ENCODE measurements around the gene LRRC39.
"Not testable (repeated sequence)": the region's sequence is repeated elsewhere in the genome, so short reads cannot be mapped to it uniquely, and the experiment has no call there.

LRRC39 gene

DNA sequence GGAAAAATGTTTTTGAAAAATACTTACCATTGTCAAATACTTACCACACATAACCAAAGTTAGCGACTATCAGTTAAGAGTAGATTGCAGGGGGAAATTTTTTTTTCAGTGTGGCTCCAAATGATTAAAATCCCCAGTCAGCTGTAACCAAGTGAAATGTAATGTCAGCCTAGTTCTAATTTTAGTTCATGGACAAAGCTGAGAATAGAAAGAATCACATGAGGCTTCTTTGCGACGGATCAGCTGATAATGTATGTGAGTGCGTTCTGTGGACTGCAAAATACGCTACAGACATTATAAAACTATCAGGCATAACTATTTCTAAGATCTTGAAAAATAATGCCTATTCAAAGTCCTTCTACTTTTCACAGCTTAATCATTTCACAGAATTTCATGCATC, at the start of gene LRRC39:
LRRC39 (minus strand) TSS at position 166 of the 400 bp plus-strand sequence. CDS start 9,740 bp downstream, outside the sequence.
- DNase-seq = no peak

DNA sequence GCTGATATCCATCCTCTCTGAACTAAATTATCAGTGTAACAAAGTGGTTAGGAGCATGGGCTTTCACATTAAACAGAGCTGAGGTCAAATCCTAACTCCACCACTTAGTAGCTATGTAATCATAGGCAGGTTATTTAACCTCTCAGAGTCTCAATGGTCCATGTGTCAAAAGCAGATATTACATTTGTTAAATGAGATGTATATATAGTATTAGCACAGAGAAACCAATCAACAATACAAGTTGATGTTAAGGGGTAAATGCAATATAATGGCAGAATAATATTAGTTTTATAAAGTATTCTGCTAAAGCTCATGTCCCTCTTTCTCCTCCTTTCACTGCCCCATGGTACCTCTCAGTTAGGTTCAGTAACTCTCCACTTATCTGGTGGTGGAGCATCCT, 44.4 kb upstream of the LRRC39 start:
- no peak for DNase-seq

DNA sequence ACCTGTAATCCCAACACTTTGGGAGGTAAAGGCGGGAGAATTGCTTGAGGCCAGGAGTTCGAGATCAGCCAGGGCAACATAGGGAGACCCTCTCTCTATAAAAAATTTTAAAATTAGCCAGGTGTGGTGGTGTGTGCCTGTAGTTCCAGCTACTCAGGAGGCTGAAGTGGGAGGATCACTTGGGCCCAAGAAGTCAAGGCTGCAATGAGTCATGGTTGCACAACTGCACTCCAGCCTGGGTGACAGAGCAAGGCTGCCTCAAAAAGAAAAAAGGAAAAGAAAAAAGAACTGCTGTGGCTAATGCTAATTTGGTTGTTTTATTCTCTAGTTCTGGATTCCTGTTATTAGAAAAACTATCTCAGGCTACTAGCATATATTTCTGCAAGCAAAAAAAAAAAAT, 41.8 kb upstream of the LRRC39 start:
- no peak for DNase-seq

DNA sequence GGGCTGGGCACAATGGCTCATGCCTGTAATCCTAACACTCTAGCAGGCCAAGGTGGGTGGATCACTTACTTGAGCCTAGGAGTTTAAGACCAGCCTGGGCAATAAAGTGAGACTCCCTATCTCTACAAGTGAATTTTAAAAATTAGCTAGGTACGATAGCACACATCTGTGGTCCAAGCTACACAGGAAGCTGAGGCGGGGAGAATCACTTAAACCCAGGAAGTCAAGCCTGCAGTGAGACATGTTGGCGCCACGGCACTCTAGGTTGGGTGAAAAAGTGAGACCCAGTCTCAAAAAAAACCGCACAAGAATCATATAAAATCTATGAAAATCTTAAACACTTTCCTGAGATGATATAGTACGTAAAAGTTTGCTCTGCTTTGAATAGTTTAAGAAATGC, 41.4 kb upstream of the LRRC39 start:
- no peak for DNase-seq

DNA sequence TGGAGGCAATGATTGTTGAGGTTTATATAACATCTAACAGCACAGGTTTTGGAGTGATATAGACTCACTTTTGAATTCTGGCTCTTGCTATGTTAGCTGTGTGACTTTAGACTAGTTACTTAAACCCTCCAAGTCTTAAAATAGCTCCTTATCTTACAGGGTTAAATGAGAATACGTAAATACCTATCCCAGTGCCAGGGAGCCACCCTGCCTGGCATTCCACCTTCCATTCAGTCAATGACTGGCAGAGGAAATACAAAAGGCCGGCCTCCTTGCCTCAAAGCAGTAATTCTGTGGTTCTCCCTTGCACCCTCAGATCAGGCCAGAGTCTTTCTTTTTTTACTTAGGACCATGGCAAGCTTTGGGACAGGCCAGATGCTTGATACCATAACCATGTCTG, 39.8 kb upstream of the LRRC39 start:
- no peak for DNase-seq

DNA sequence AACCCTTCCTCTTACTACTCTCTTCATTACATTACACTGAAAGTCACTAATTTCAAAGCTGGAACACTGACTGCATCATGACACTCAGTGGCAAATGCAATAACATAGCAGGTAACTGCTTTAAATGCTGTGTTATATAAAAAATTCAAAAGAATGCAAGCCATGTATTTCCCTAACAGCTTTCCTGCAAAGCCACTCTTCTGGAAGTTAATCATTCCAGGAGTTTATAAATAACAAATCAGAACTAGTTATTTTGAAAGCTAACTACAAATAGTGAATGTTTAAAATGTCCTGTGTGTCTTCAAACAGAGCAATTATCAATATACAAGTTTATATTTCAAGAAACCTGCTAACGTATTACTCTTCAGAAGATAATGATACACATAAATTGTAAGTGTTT, 37.0 kb upstream of the LRRC39 start:
- no peak for DNase-seq

DNA sequence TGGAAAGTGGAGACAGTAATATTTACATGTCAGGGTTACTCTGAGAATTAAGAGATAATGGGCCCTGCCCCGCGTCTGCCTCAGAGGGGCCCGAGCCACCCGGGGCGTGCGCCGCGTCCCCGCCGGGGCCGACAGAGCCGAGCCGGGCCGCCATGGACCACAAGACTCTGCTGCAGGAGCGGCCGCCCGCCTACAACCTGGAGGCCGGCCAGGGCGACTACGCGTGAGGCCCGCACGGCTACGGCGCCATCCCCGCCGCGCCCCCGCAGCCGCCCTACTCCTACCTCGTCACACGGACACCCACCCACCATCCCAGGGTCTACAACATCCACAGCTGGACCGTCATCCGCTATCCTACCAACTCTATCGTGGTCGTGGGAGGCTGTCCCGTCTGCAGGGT, 35.1 kb upstream of the LRRC39 start:
- no peak for DNase-seq

DNA sequence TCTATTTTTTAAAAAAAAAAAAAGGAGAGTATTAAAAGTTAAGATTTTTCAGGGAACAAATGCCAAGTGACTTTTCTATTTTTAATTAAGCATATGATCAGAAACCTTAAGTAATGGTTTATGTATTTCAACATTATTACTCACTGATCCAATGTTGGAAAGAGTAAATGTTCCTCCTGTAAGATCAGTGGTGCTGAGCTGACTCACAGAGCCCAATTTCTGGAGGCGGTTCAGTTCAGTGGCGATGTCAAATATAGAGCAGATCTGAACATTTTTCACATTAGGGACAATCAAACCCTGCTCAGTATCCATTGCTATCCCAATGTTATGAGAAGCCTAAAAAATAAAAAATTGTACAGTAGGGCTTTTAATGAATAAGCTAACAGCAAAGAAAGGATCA, 28.2 kb upstream of the LRRC39 start:
- no peak for DNase-seq

DNA sequence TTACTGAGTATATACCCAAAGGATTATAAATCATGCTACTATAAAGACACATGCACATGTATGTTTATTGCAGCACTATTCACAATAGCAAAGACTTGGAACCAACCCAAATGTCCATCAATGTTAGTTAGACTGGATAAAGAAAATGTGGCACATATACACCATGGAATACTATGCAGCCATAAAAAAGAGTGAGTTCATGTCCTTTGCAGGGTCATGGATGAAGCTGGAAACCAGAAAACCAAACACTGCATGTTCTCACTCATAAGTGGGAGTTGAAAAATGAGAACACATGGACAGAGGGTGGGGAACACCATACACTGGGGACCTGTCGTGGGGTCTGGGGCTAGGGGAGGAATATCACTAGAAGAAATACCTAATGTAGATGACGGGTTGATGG, 27.5 kb upstream of the LRRC39 start:
- not testable (repeated sequence) for DNase-seq

DNA sequence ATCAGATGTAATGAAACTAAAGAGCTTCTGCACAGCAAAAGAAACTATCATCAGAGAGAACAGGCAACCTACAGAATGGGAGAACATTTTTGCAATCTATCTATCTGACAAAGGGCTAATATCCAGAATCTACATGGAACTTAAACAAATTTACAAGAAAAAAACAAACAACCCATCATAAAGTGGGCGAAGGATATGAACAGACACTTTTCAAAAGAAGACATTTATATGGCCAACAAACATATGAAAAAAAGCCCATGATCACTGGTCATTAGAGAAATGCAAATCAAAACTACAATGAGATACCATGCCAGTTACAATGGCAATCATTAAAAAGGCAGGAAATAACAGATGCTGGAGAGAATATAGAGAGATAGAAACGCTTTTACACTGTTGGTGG, 27.0 kb upstream of the LRRC39 start:
- not testable (repeated sequence) for DNase-seq

DNA sequence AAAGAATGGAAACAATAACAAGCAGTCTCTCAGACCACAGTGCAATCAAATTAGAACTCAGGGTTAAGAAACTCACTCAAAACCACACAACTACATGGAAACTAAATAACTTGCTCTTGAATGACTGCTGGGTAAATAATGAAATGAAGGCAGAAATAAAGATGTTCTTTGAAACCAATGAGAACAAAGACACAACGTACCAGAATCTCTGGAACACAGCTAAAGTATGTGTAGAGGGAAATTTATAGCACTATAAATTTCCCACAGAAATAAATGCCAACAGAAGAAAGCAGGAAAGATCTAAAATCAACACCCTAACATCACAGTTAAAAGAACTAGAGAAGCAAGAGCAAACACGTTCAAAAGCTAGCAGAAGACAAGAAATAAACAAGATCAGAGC, 24.6 kb upstream of the LRRC39 start:
- DNase-seq = not testable (repeated sequence)

DNA sequence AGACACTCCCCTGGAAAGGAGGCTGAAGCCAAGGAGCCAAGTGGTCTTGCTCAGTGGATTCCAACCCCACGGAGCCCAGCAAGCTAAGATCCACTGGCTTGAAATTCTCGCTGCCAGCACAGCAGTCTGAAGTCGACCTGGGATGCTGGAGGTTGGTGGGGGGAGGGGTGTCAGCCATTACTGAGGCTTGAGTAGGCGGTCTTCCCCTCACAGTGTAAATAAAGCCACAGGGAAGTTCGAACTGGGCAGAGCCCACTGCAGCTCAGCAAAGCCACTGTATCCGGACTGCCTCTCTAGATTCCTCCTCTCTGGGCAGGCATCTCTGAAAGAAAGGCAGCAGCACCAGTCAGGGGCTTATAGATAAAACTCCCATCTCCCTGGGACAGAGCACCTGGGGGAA, 22.0 kb upstream of the LRRC39 start:
- not testable (repeated sequence) for DNase-seq

DNA sequence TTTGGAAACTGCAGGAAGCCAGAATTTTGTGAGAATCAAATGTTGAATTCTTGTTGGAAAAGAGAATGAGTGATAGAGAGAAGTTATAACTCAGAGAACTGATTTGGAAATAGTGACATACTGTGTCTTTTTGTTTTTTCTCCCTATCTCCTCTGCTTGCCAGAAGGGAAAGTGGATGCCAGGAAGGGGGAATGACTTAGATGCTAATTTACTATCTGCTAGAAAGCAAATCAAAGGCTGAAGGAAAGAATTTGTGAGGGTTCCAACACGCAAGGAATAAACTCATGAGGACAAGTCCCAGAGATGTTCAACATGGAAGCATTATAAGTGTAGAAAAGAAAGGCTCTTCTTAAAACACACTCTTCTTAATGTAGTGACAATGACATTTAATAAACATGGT, 20.5 kb upstream of the LRRC39 start:
- no peak for DNase-seq

DNA sequence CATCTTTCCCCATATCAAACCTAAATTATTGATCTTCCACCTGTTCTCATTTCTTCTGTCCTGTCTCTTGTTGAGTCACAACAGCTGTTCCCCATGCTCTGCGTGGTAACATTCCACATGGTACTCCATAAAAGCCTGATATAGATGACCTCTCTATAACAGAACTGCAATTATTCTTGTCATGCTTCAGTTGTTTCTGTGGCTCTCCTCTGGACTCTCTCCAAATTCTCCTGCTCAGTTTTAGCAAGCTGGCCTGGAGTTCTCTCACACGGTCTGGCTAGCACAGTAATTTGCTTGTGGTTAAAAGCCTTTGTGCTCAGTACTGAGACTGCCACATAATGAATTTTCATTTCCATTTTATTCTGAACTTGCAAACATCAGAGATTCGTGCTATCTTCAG, 10.6 kb upstream of the LRRC39 start:
- DNase-seq = no peak

DNA sequence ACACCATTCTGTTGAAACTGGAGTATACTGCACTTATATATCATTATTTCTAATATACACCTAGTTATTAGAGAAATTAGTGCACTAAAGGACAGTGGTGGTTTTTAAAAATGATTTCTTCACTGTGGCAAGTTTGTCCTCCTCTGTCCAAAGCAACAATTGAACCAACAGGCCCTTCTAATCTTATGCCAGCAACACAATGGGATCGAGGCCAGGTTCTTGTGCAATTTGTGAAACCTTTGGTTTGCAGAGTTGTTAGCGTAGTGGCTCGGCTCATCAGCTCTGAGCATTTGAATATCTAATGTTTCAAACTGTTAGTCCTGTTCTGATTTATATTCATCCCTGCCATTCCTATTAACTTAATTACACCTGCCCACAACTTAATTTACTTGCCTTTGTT, 9.9 kb upstream of the LRRC39 start:
- no peak for DNase-seq

DNA sequence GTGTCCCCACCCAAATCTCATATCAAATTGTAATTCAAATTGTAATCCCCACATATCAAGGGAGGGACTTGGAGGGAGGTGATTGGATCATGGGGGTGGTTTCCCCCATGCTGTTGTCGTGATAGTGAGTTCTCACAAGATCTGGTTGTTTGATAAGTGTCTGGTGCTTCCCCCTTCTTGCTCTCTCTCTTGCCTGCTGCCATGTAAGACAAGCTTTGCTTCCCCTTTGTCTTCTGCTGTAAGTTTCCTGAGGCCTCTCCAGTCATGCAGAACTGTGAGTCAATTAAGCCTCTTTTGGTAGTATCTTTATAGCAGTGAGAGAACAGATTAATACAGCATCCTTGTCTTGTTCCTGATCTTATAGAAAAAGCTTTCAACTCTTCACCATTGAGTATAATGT, 6.5 kb upstream of the LRRC39 start:
- DNase-seq = no peak

DNA sequence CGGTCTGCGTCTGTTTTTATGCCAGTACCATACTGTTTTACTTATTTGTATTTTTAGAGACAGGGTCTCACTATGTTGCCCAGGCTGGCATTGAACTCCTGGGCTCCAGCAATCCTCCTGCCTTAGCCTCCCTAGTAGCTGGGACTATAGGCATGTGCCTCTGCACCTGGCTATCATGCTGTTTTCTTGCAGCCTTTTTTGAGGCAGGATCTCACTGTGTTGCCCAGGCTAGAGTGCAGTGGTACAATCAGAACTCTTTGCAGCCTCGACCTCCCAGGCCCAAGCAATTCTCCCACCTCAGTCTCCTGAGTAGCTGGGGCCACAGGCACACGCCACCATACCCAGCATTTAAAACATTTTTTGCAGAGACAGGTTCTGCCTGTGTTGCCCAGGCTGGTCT, 5.3 kb upstream of the LRRC39 start:
- no peak for DNase-seq

DNA sequence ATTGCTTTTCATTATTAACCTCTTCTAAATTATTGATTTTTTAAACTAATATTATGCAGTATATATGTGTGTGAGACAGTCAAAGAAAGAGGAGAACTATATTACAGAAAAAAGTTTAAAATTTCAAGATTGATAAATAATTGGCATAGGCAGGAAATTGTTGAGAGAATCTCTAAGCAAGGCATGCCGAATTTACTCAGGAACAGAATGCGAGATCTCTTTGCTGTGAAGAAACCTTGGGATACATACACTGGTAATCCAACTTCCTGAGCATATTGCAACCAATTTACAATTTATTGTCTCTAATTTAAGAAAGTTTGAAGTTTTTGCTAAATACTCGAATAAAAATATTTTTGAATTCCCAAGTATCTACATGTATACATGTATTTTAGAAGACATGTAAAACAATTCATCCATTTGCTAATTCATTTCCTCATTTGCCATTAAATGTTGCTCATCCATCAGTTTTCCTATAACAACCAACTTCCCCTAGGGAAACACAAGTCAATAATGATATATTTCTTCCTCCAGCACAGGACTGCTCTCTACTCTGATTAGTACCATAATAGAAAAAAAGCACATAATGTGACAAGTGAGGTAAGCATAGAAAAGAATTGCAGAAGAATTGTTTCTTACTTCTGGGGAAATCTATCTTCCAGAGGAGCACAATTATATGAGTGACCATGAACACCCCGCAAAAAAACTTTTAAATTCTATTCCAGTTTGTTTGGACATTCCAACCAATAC, 588 bp downstream of the LRRC39 start:
- DNase-seq = no peak

DNA sequence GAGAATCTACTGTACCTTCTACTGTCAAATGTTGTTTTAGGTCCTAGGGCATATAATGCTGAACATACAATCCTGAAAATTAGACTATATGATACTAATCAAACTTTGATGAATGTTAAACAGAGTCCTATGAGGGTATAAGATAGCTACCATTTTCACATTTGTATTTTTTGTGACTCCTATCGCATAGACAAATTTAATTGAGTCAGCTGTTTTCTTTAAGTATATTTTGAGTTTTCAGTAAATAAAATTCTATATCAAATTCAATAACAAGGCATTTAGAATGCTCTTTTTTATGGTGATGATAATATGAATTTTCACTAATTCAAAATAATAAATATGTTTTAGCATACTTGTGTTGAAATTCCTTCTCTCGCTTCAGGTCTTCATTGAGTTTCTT, 10.0 kb downstream of the LRRC39 start:
- no peak for DNase-seq

DNA sequence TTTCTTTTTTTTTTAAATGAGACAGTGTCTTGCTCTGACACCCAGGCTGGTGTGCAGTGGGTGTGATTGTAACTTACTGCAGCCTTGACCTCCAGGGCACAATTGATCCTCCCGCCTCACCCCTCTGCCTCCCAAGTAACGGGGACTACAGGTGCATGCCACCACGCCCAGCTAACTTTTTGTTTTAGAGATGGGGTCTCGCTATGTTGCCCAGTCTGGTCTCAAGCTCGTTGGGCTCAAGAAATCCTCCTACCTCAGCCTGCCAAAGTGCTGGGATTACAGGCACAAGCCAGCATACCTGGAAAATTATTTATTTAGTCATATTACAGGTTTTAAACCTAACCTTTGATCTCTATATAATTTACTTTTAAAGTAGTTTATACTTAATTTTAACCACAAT, 13.4 kb downstream of the LRRC39 start:
- no peak for DNase-seq

DNA sequence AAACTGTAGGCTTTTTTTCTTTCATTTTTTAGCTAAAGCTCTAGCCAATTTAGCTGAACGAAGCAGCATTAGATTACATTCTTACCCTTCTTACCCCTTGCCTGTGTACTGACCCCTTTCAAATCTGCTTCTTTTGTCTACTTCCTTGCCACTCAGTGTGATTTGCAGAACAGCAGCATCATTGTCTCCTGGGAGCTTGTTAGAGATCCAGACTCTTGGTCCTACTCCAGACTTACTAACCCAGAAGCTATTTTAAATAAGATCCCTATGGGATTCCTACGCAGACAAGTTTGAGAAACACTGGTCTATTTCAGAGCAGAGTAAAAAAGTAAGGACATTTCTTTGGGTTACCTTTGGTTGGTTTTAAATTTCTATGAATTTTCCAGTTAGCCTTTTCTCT, 13.8 kb downstream of the LRRC39 start:
- no peak for DNase-seq

DNA sequence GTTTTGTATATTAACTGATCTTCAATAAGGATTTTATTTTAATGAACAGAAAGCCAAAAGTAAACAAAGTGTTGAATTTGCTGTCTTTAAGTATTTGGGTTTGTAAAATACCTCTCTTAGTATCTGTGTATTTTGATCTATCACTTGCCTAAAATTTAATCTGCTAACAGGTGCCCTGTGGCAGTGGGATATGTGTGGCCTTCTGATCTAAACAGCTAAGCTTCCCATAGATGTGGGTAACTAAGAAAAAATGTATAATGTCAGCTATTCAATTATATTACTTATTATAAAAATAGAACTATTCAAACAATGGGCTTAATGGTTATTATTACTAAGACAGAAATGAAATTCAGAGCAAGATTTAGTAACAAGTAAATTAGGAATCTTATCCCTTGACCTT, 15.2 kb downstream of the LRRC39 start:
- DNase-seq = no peak

DNA sequence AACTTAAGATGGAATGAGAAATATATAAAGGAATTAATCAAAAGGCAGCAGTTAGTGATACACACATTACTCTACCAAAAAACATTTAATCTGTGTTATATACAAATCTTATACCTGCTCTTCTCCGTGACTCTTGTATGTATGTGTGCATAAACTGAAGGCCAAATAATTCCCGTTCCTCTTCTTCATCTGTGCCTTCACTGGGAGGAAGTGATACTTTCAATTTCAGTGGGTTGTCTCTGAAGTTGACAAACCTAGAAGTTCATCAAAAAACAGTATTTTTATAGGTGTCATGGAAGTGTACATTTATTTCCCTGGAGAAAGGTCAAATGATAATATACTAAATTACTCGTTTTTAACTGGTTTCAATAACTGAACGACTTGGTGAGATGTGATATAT, 25.8 kb downstream of the LRRC39 start:
- DNase-seq = no peak

DNA sequence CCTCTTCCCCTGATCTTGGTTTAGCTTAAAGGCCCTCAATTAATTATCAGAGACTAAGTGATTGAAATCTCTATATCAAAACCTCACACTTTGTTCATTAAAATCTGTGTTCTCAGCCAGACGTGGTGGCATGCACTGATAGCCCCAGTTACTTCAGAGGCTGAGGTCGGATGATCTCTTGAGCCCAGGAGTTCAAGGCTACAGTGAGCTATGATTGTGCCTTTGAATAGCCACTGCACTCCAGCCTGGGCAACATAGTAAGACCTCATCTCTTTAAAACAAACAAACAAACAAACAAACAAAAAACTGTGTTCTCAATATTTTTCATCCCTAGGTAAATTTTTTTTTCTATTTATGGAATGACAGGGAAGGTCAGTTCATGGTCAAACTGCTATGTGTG, 26.4 kb downstream of the LRRC39 start:
- no peak for DNase-seq

DNA sequence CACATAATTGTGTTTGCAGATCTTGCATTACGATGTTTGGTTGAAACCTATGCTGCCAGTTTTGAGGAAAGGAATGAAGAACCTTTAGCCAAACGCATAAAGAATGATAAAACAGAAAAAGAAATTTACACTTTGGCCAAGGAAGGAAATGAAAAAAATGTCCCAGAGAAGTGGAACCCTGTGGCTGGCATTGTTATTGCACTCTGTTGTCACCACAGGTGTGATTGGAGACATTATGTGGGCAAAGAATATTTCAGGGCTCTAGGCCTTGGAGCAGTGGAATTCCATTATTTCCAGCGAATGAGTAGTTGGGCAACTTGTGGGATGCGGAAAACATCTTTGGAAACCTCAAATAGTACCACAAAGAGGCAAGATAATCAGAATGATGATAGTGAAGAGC, 30.2 kb downstream of the LRRC39 start:
- no peak for DNase-seq

DNA sequence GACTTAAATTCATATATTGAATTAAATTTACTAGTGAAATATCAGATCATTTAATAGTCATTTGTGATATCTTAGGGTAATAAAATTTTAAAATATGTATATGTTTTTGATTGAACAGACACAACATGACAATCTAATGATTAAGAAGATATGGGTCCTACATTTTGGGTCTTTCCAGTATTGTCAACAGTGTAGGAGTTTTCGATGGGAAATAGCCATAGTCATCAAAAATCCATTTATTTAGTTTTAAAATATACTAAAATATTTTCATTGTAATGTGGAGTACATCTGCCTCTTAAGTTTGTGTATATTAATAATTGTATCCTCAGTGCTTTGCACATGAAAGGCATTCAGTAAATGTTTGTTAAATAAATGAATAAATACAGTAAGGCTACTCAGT, 31.1 kb downstream of the LRRC39 start:
- DNase-seq = no peak
